Fibroblast of skin of right quadriceps (primary cell): ENCODE measurements around the gene GP2.

ENCODE experiments used
- DNase-seq: peaks from one replicate; pipeline ENCODE4 v3.0.0-alpha.2; 2013

Gene GP2

GRCh38 chr16:20302389-20302788, 24.9 kb downstream of the GP2 start:
- DNase-seq: no peak

DNA sequence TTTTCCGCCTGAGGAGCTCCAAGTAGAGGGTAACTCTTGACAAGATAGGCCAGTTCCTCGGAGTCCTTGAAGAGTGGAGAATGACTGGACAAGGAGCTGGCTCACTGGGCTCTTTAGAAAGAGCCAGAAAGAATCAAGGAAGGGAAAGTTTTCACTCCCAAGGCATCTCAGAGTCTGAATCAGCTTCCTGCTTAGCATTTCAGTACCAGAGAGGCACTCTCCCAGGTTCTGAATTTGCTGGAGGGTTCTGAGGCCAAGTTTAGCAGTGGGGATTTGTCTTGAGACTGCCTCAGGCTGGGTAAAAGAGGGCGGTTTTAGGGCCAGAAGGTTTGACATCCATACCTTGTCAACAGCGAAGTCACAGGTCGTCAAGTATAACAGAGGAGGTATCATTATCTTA, 25.5 kb downstream of the GP2 start:
- DNase-seq: no peak

- peak; percentile 26 for DNase-seq
Observed at GRCh38 chr16:20300312-20301097, 26.8 kb downstream of the GP2 start.

- no peak for DNase-seq
Observed at GRCh38 chr16:20298452-20298851, 28.9 kb downstream of the GP2 start.

DNA sequence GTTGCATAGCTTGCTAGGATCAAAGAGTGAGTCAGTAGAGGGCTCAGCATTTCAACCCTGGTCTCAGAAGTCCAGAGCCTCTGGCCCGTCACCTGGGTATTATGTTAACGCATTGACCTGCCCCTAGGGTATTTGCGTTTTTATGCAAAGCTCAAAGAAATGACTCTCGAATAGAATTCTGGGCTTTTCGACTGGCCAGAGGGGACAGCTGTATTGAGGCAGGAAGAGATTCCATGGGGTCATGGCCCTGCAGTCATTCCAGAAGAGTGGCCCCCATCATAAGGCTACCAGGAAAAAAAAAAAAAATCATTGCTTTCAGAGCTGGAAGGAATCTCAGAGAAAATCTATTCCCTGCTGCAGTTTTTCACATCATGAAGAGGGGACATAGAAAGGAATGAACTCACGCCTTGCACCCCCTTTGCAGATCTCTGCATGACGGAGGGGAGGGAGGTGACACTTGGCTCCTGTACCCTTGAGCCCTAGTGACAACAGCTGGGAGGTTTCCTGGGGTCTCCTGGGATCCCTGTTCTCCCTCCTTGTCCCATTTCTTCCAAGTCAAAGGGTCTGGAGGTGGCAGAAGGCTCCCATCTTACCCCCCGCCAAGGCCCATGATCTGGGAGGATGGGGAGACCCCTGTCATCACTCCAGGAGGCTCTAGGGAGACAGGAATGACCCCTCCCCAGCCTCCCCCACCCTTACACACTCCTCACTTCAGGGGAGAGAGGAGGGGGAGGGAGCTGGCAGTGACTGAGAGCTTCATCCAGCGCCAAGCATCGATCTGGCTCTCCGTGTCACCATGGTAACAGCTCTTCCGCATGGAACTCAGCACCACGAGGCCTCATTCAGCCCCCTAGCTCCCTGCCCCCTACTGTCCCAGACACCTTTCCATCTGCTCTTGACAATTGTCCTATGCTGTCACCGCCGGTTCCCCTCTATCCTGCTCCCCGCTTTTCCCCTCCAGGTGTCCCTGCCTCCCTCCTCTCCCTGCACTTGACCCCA, 35.8 kb downstream of the GP2 start:
- no peak for DNase-seq

- DNase-seq: no peak
Observed at GRCh38 chr16:20289571-20289970, 37.7 kb downstream of the GP2 start.

DNA sequence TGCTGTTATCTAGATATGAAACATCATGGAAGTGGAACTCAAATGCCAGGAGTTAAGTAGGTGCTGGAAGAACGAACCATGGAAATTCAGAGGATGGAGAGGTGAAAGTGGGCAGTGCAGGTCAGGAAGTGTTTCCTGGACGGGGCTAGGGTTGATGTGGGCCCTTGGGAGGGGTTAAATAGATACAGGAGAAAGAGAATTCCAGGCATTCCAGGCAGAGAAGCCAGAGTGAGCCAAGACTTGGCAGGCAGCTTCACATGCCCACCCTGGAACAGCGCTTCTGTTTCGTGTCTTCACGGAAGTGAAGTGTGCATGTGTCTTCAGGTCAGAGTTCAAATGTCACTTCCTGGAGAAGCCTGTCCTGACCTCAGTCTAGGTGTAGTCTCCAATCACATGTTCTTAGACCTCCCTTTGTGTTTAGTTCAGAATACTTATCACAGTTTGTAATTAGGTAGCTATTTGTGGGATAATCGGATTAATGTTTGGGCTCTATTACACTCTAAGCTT, 41.3 kb downstream of the GP2 start:
- DNase-seq: no peak

DNA sequence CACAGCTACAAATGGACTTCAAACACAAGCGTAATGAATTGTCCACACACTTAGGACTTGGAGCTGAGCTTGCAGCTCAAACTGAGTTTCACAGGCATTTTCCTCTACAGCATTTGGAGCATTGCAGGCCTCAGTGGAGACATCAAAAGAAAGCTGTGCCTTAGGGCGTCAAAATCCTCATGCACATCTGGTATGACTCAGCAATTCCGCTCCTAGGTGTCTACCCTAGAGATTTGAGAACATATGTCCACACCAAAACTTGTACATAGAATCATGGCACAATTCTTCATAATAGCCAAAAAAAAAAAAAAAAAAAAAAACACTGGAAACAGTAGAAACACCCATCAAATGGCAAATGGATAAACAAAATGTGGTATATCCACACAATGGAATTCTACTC, 47.1 kb downstream of the GP2 start:
- no peak for DNase-seq

DNA sequence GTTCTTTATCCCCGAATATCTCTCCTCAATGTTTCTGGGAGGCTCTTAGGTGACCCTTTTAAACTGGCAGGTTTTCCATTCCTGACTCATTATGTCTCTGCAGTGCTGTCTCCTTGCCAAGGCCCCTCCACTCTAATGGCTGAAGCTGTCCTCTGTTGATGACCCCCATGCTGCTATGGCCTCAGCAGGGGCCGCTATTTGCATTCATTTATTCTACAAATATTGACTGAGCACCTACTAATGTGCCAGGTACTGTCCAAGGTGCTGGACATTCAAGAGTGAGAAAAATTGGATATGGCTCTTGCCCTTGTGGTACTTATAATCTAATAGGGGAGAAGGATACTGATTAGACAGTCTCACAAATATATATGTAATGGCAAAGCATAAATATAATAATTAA, 55.4 kb downstream of the GP2 start:
- DNase-seq: no peak

DNA sequence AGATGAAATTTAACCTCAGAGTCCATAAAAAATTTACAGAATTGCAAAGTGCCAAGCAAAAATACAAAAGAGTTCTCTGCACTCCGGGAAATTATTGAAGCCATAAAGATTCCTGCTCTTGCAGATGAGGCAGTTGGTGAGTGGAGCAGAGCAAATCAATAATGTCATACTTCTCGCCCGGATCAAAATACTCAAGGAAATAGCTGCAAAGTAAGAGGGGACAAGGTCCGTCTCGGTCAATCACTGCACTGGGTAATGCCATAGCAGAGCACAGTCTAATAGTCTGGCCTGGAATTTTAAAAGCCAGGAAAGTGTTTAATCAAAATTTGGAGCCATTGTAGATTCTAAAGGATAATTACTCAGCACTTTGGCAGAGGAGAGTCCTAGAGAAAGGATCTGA, 58.9 kb downstream of the GP2 start:
- DNase-seq: no peak

DNA sequence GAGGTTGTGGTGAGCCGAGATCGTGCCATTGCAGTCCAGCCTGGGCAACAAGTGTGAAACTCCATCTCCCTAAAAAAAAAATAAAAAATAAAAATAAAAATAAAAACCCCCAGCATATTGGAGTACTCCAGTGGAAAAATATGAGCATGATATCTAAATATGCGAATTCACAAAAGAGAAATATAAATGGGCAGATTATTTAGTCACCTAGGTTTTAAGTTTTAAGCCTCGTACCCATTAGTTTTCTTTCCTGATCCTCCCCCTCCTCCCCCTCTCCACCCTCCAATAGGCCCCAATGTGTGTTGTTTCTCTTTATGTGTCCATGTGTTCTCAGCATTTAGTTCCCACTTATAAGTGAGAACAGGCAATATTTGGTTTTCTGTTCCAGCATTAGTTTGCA, 62.3 kb downstream of the GP2 start:
- no peak for DNase-seq

GRCh38 chr16:20263138-20263855, 64.0 kb downstream of the GP2 start:
- DNase-seq: no peak

DNA sequence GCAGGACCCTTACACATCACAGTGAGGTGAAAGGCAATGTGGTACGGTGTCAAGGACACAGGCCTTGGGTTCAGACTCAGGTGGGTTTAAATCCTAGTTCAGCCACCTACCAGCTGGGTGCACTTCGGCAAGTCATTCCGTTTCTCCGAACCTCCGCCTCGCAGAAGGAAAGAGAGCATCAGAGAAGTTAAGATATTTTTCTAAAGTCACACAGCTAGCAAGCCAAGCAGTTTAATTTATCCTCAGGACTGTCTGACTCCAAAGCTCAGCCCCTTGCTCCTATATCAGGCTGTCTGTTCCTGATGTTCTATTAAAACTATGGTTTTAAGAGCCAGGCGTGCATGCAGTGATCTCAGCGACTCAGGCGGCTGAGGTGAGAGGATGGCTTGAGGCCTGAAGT, 65.1 kb downstream of the GP2 start:
- no peak for DNase-seq

- DNase-seq: no peak
Observed at GRCh38 chr16:20260215-20261009, 66.9 kb downstream of the GP2 start.
